Right lobe of liver (tissue), 4 donors: ENCODE measurements around the gene C4orf46.

Experiments
- CTCF ChIP-seq, 4 donors: fragments of 200-600 bp in 3 of 4; fragments of 450-650 bp in 1 of 4; IDR thresholded peaks; one replicate each; pipeline versions ENCODE4 v1.5.1 to v1.8.0; 2016 to 2022; ENCODE audit warnings: antibody characterized with exemption in 4 of 4, mild to moderate bottlenecking in 2 of 4
- POLR2A ChIP-seq: fragments of 450-650 bp; IDR thresholded peaks from one replicate; pipeline ENCODE4 v1.6.1; 2017; ENCODE audit warnings: antibody characterized with exemption, mild to moderate bottlenecking
- donor health status: DM: no; HTN: no; CAD: no.
- donor health status: DM: no; HTN: no; CAD: no.
- donor health status: DM: no; HTN: yes; CAD: no.

GRCh38 chr4:158666892-158667291 is 4.8 kb downstream of the C4orf46 start:
- no peak for TF ChIP-seq CTCF (IDR thresholded peaks at IDR 0.05)
- no peak for TF ChIP-seq POLR2A
